Fibroblast of lung (primary cell): ENCODE data around the gene RLBP1.

ENCODE experiments used
- EZH2 ChIP-seq: IDR thresholded peaks from 2 replicates; pipeline ENCODE4 v1.5.1; 2012; ENCODE audit warnings: low read length, control low read depth, mild to moderate bottlenecking; ENCODE audit errors: missing control alignments
- TF ChIP-seq, protein P1 (sequence below), 2 donors: IDR thresholded peaks in 1 of 2; conservative IDR thresholded peaks in 1 of 2; 1 replicate in 1 of 2; 2 replicates in 1 of 2; pipeline ENCODE4 v1.5.1; 2011 to 2012; ENCODE audit warnings: low read length in 2 of 2, control low read depth in 1 of 2, inconsistent platforms in 1 of 2, low read depth in 1 of 2, mild to moderate bottlenecking in 1 of 2

DNA sequence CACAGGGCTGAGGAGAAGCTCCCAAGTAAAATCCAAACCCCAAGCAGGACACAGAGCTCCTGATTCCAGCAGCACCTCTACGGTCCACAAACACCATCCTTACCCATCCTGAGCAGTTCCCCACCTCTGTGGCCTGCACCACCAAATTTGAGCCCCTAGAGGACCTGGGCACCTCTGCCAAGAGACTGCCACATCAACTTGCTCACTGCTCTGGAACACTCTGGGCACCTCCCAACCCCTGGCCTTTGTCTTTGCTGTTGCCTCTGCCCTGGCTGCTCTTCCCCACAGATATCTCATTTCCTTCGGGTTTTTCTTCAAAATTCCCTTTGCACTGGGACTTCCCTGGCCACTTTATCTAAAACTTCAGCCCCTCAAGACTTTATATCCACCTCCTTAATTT lies 5.8 kb downstream of the RLBP1 start:
- TF ChIP-seq, protein P1, sequence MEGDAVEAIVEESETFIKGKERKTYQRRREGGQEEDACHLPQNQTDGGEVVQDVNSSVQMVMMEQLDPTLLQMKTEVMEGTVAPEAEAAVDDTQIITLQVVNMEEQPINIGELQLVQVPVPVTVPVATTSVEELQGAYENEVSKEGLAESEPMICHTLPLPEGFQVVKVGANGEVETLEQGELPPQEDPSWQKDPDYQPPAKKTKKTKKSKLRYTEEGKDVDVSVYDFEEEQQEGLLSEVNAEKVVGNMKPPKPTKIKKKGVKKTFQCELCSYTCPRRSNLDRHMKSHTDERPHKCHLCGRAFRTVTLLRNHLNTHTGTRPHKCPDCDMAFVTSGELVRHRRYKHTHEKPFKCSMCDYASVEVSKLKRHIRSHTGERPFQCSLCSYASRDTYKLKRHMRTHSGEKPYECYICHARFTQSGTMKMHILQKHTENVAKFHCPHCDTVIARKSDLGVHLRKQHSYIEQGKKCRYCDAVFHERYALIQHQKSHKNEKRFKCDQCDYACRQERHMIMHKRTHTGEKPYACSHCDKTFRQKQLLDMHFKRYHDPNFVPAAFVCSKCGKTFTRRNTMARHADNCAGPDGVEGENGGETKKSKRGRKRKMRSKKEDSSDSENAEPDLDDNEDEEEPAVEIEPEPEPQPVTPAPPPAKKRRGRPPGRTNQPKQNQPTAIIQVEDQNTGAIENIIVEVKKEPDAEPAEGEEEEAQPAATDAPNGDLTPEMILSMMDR (conservative IDR thresholded peaks at IDR 0.05 in 1 of 2, IDR thresholded peaks at IDR 0.05 in 1 of 2; ENCODE audit: low read depth in 1 of 2, low read length in 2 of 2), result no peak
- TF ChIP-seq EZH2, result no peak
